ENCODE data around the gene PHF10.
"Not testable (repeated sequence)": the region's sequence is repeated elsewhere in the genome, so short reads cannot be mapped to it uniquely, and the experiment has no call there.

- not testable (repeated sequence) for TF ChIP-seq CTCF, POLR2A, EP300 (IDR thresholded peaks at IDR 0.05)
Observed at GRCh38 chr6:169697115-169697514, 27.2 kb downstream of the PHF10 start.
